Uterus (tissue), 4 donors: ENCODE measurements around the gene MYMX. TPM values are rescaled to one million over a fixed set of nuclear protein-coding genes. Genes with fewer than 3 reads are reported as not detected.

Experiments used
- DNase-seq, 2 donors: peaks; one replicate each; pipeline ENCODE4 v3.0.0-alpha.2; 2019 to 2020
- H3K27ac ChIP-seq, 2 donors: fragments of 200-600 bp; sonication (generic); 1 replicate in 1 of 2; 2 replicates in 1 of 2; pipeline ENCODE4 v1.5.1; 2016 to 2018
- H3K27me3 ChIP-seq, 2 donors: fragments of 200-600 bp; sonication (generic); one replicate each; pipeline ENCODE4 v1.5.1; 2018 to 2019; ENCODE audit warnings: control low read depth in 1 of 2
- H3K36me3 ChIP-seq, 2 donors: fragments of 200-600 bp; sonication (generic); one replicate each; pipeline ENCODE4 v1.5.1; 2019; ENCODE audit warnings: control low read depth in 1 of 2
- H3K4me1 ChIP-seq, 2 donors: fragments of 200-600 bp; sonication (generic); one replicate each; pipeline ENCODE4 v1.5.1; 2018 to 2019; ENCODE audit warnings: control low read depth in 1 of 2
- H3K4me3 ChIP-seq, 2 donors: fragments of 200-600 bp; sonication (generic); 1 replicate in 1 of 2; 2 replicates in 1 of 2; pipeline ENCODE4 v1.5.1; 2018 to 2019; ENCODE audit warnings: mild to moderate bottlenecking in 1 of 2
- H3K9me3 ChIP-seq, 2 donors: fragments of 200-600 bp; sonication (generic); one replicate each; pipeline ENCODE4 v1.5.1; 2019; ENCODE audit warnings: control low read depth in 1 of 2
- CTCF ChIP-seq, 4 experiments: fragments of 200-600 bp in 2 of 4; fragments of 450-650 bp in 2 of 4; sonication (generic) in 2 of 4; IDR thresholded peaks; one replicate each; pipeline ENCODE4 v1.5.1; 2016 to 2019; ENCODE audit warnings: antibody characterized with exemption in 4 of 4, mild to moderate bottlenecking in 2 of 4, moderate library complexity in 1 of 4
- POLR2A ChIP-seq, 2 donors: fragments of 450-650 bp; IDR thresholded peaks; one replicate each; pipeline ENCODE4 v1.6.1; 2016; ENCODE audit warnings: antibody characterized with exemption in 2 of 2, mild to moderate bottlenecking in 1 of 2, moderate library complexity in 1 of 2
- intact Hi-C: fragments of 100-400 bp; cut with DNase I; formaldehyde crosslinking; loops from one replicate; pipeline ENCODE4 v1.15.1; 2023; ENCODE audit warnings: low total_unique reads
- total RNA-seq, 4 donors: library from RNA; depleted of rRNA in 3 of 4; stranded (reverse); fragments of >200 nt in 3 of 4; gene quantifications; one replicate each; pipeline versions ENCODE4 v1.1.0 to v1.2.4, GENCODE V29; 2014 to 2023
- donor health status: DM: yes; HTN: yes; CAD: no.

The MYMX gene
- total RNA-seq, 4 donors from 2014 or later: not detected

GRCh38 chr6:44234101-44235025 lies 17.6 kb downstream of the MYMX start:
- no peaks in the 10 kb centered on the region for H3K9me3 ChIP-seq
- peak; percentile 87 to 91 for DNase-seq
- H3K4me1 ChIP-seq: peaks cover 16 to 35% of the 10 kb centered on the region in 2 donors
- intact Hi-C loops: loop anchor here (10.0 kb wide), 1 partner anchor 60 kb away; no protein-coding TSS in a partner anchor
- no peaks in the 10 kb centered on the region for H3K27me3 ChIP-seq
- no peak overlapping the region for H3K4me3 ChIP-seq
- no peaks in the 10 kb centered on the region for H3K36me3 ChIP-seq
- TF ChIP-seq CTCF (IDR thresholded peaks at IDR 0.05) (peak; percentile 74 to 87 (median 80)), POLR2A (IDR thresholded peaks at IDR 0.05) (no peak)
- peak overlapping the region; percentile 97 to 99 for H3K27ac ChIP-seq

DNA sequence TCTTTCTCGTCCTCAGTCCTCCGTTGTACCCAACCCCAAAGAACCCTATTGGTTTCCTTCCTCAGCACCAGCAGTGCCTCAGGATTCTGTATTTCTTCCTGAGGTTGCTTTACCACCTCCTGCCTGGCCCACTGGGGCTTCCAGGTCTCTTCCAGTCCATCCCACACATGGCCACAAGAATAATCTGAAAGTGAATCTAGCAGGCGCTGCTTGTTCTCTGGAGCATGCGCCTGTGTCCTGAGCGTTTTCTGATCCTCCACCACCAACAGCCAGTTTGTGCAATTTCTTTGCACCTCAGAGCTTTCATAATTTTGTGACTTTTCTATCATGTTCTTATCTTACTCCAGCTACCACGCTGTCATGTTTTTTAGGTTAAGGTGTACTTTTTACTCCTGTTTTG lies 18.5 kb downstream of the MYMX start:
- DNase-seq: no peak
- Histone ChIP-seq H3K4me3 (no peak overlapping the region), H3K4me1 (peaks cover 16 to 35% of the 10 kb centered on the region in 2 donors), H3K9me3 (no peaks in the 10 kb centered on the region), H3K36me3 (no peaks in the 10 kb centered on the region), H3K27ac (peak overlapping the region; percentile 97 to 99), H3K27me3 (no peaks in the 10 kb centered on the region)
- intact Hi-C loops: loop anchor here (10.0 kb wide), 1 partner anchor 60 kb away; no protein-coding TSS in a partner anchor
- TF ChIP-seq CTCF (IDR thresholded peaks at IDR 0.05) (no peak), POLR2A (IDR thresholded peaks at IDR 0.05) (no peak)

- H3K4me1 ChIP-seq: peaks cover 16 to 35% of the 10 kb centered on the region in 2 donors
- H3K9me3 ChIP-seq: no peaks in the 10 kb centered on the region
- H3K27ac ChIP-seq: peak overlapping the region; percentile 97 to 99
- DNase-seq: no peak
- H3K4me3 ChIP-seq: no peak overlapping the region
- H3K27me3 ChIP-seq: no peaks in the 10 kb centered on the region
- no peak for TF ChIP-seq CTCF (IDR thresholded peaks at IDR 0.05)
- no peak for TF ChIP-seq POLR2A (IDR thresholded peaks at IDR 0.05)
- no peaks in the 10 kb centered on the region for H3K36me3 ChIP-seq
- intact Hi-C loops: loop anchor here (10.0 kb wide), 1 partner anchor 61 kb away; no protein-coding TSS in a partner anchor
These were observed 19.3 kb downstream of the MYMX start for GRCh38 chr6:44235891-44236516.

DNA sequence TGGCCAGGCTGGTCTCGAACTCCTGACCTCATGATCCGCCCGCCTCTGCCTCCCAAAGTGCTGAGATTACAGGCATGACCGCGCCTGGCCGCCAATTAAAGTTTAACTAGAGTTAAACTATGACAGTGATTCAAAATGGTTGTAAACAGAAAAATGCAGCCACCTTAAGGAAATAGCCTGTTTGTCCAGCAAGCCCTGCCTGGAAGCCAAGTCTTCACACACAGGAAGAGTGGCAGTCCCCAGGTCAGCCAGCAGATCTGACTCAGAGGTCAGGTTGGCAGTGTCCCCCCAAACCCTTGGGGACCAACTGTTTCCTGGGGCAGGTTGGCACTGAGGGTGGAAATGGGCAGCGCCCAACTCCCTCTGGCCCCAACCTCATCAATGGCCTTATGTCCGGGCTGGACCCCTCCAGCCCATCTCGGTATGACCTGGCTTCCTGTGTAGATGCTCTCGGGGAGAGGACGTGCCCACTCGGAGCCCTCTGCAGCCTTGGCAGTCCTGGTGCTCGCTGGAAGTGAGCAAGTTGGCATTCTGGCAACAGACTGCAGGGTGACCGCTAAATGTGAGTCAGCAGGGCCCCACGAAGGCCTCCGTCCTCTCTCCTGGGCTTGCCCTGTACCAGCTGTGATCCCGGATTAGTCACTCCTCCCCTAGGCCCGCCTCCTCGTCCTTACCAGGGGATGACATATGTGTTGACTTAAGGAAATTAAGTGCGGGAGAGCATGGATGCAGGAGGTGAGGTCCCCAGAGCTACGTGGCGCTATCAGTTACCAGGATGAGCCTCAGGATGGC lies 20.5 kb downstream of the MYMX start:
- Histone ChIP-seq H3K27me3 (no peaks in the 10 kb centered on the region), H3K4me1 (peaks cover 16 to 35% of the 10 kb centered on the region in 2 donors), H3K4me3 (peak overlapping the region; percentile 57 to 71), H3K9me3 (no peaks in the 10 kb centered on the region), H3K36me3 (no peaks in the 10 kb centered on the region), H3K27ac (peak overlapping the region; percentile 97 to 99)
- TF ChIP-seq CTCF (IDR thresholded peaks at IDR 0.05) (peak in 1 of 4 experiments; percentile 3), POLR2A (IDR thresholded peaks at IDR 0.05) (peak in 1 of 2 donors; percentile 80)
- peak; percentile 84 to 95 for DNase-seq
- intact Hi-C loops: loop anchor here (10.0 kb wide), 1 partner anchor 62 kb away; no protein-coding TSS in a partner anchor
